Spleen (tissue), 11 donors: Measurements from ENCODE around the gene MICAL2. TPM values are rescaled to one million over a fixed set of nuclear protein-coding genes. Genes with fewer than 3 reads are reported as not detected.

ENCODE experiments used
- DNase-seq: peaks from one replicate; pipeline ENCODE4 v3.0.0-alpha.2; 2020
- H3K27ac ChIP-seq, 8 donors: fragments of 200-600 bp; sonication (generic) in 7 of 8; 1 replicate in 4 of 8; 2 replicates in 4 of 8; pipeline versions ENCODE4 v1.5.0 to v1.8.0; 2016 to 2021; ENCODE audit warnings: inconsistent platforms in 4 of 8, mild to moderate bottlenecking in 4 of 8, moderate library complexity in 1 of 8
- H3K27me3 ChIP-seq, 7 donors: fragments of 200-600 bp; sonication (generic) in 6 of 7; replicated peaks in 1 of 7; 1 replicate in 4 of 7; 2 replicates in 3 of 7; pipeline versions ENCODE4 v1.5.0 to v1.8.0; 2016 to 2021; ENCODE audit warnings: inconsistent platforms in 3 of 7, mild to moderate bottlenecking in 1 of 7
- H3K36me3 ChIP-seq, 6 donors: fragments of 200-600 bp; sonication (generic) in 5 of 6; 1 replicate in 4 of 6; 2 replicates in 2 of 6; pipeline versions ENCODE4 v1.5.0 to v1.8.0; 2016 to 2021; ENCODE audit warnings: inconsistent platforms in 2 of 6
- H3K4me1 ChIP-seq, 6 donors: fragments of 200-600 bp; sonication (generic) in 5 of 6; 1 replicate in 3 of 6; 2 replicates in 3 of 6; pipeline versions ENCODE4 v1.5.0 to v1.8.0; 2016 to 2021; ENCODE audit warnings: inconsistent platforms in 3 of 6
- H3K4me3 ChIP-seq, 8 donors: fragments of 200-600 bp; sonication (generic) in 7 of 8; 1 replicate in 4 of 8; 2 replicates in 4 of 8; pipeline versions ENCODE4 v1.5.0 to v1.8.0; 2016 to 2021; ENCODE audit warnings: inconsistent platforms in 4 of 8, mild to moderate bottlenecking in 4 of 8, moderate library complexity in 2 of 8
- H3K9me3 ChIP-seq, 8 donors: fragments of 200-600 bp; sonication (generic) in 7 of 8; 1 replicate in 4 of 8; 2 replicates in 4 of 8; pipeline versions ENCODE4 v1.5.0 to v1.8.0; 2016 to 2021; ENCODE audit warnings: inconsistent platforms in 4 of 8
- CTCF ChIP-seq, 11 experiments: fragments of 200-600 bp in 7 of 11; fragments of 450-650 bp in 4 of 11; sonication (generic) in 4 of 11; IDR thresholded peaks in 8 of 11; conservative IDR thresholded peaks in 3 of 11; 1 replicate in 7 of 11; 2 replicates in 4 of 11; pipeline versions ENCODE4 v1.4.0 to v1.8.0; 2016 to 2021; ENCODE audit warnings: antibody characterized with exemption in 11 of 11, inconsistent platforms in 4 of 11, mild to moderate bottlenecking in 1 of 11
- POLR2A ChIP-seq, 3 donors: fragments of 450-650 bp; IDR thresholded peaks; one replicate each; pipeline ENCODE4 v1.5.1; 2017; ENCODE audit warnings: antibody characterized with exemption in 3 of 3, mild to moderate bottlenecking in 1 of 3
- POLR2AphosphoS5 ChIP-seq, 3 donors: sonication (generic); formaldehyde crosslinking; IDR thresholded peaks; one replicate each; pipeline ENCODE4 v1.5.1; 2017; ENCODE audit warnings: antibody characterized with exemption in 3 of 3
- WGBS, 5 donors: extraction: QIAGEN DNeasy Blood & Tissue Kit in 3 of 5; methylation state at CpG; one replicate each; pipeline versions ENCODE4 v1.1.5 to v1.1.7; 2013 to 2018; 5-methylcytosine and 5-hydroxymethylcytosine counted together
- intact Hi-C: fragments of 100-400 bp; cut with DNase I; formaldehyde crosslinking; loops from one replicate; pipeline ENCODE4 v1.15.0; 2023; ENCODE audit warnings: low total_unique reads
- polyA plus RNA-seq, 3 donors: library from polyadenylated mRNA; stranded (reverse); fragments of 200-250 nt; gene quantifications; one replicate each; pipeline ENCODE4 v1.2.1, GENCODE V29; 2013
- total RNA-seq, 7 donors: library from RNA; depleted of rRNA in 3 of 7; stranded (reverse); fragments of >200 nt in 3 of 7; fragmentation: NEBNext Ultra II Directional in 4 of 7; extraction: Animal tissue kit (Norgen Biotek cat#: 25700) in 4 of 7; gene quantifications; one replicate each; pipeline versions ENCODE4 v1.1.0 to v1.2.1, GENCODE V29; 2016 to 2021
- donor health status: healthy with polysubstance abuse.
- donor health status: DM: no; HTN: no; CAD: no; lungs with moderate emphysema.
- donor health status: DM: no; HTN: no; CAD: no.
- donor health status: Bipolar disorder and iron deficiency.
- donor health status: healthy.
- donor health status: DM: no; HTN: no; CAD: no.
- donor health status: DM: yes; HTN: yes; CAD: no.

Gene MICAL2
- total and polyA plus RNA-seq, 10 donors, result 1.9 to 50.8 (median 32.3) TPM

- Histone ChIP-seq H3K4me3 (no peak overlapping the region), H3K36me3 (no peaks in the 10 kb centered on the region), H3K27ac (peak overlapping the region in 2 of 8 donors; percentile 6 to 40), H3K9me3 (no peaks in the 10 kb centered on the region), H3K4me1 (peaks cover 0 to 39% (median 16%) of the 10 kb centered on the region in 6 donors), H3K27me3 (peaks cover 0 to 10% (median 0%) of the 10 kb centered on the region in 7 donors)
- intact Hi-C loops, result loop anchor here (10.0 kb wide), 1 partner anchor 492 kb away; no protein-coding TSS in a partner anchor
- no peak for DNase-seq
- TF ChIP-seq CTCF (IDR thresholded peaks at IDR 0.05 in 8 of 11, conservative IDR thresholded peaks at IDR 0.05 in 3 of 11) (no peak), POLR2AphosphoS5 (IDR thresholded peaks at IDR 0.05) (no peak), POLR2A (IDR thresholded peaks at IDR 0.05) (no peak)
- 84 to 92% (median 89%) methylated on average over 6 of the region's 6 CpGs for WGBS, 5 donors
These were observed 176.2 kb downstream of the MICAL2 start for GRCh38 chr11:12286606-12287005.

- intact Hi-C loops, result loop anchor here (10.0 kb wide), 1 partner anchor 492 kb away; no protein-coding TSS in a partner anchor
- H3K27me3 ChIP-seq, result peaks cover 0 to 7% (median 0%) of the 10 kb centered on the region in 7 donors
- peak overlapping the region in 4 of 8 donors; percentile 6 to 53 (median 39) for H3K27ac ChIP-seq
- H3K9me3 ChIP-seq, result no peaks in the 10 kb centered on the region
- no peak overlapping the region for H3K4me3 ChIP-seq
- TF ChIP-seq POLR2AphosphoS5 (IDR thresholded peaks at IDR 0.05), result no peak
- WGBS, 5 donors, result 26 to 36% (median 32%) methylated on average over 2 of the region's 2 CpGs
- peaks cover 0 to 35% (median 15%) of the 10 kb centered on the region in 6 donors for H3K4me1 ChIP-seq
- no peak for DNase-seq
- H3K36me3 ChIP-seq, result no peaks in the 10 kb centered on the region
These were observed 176.6 kb downstream of the MICAL2 start for GRCh38 chr11:12287009-12287373.

GRCh38 chr11:12287374-12288211, 177.2 kb downstream of the MICAL2 start:
- Histone ChIP-seq H3K27me3 (peaks cover 0 to 1% (median 0%) of the 10 kb centered on the region in 7 donors), H3K36me3 (no peaks in the 10 kb centered on the region), H3K4me1 (peaks cover 0 to 33% (median 14%) of the 10 kb centered on the region in 6 donors), H3K9me3 (no peaks in the 10 kb centered on the region), H3K27ac (peak overlapping the region in 5 of 8 donors; percentile 6 to 53 (median 38)), H3K4me3 (no peak overlapping the region)
- TF ChIP-seq POLR2A (IDR thresholded peaks at IDR 0.05) (no peak), CTCF (IDR thresholded peaks at IDR 0.05 in 8 of 11, conservative IDR thresholded peaks at IDR 0.05 in 3 of 11) (peak in 1 of 11 experiments; percentile 1)
- WGBS, 5 donors, result 74 to 79% (median 78%) methylated on average over 8 to 13 of the region's 13 CpGs
- intact Hi-C loops, result loop anchor here (10.0 kb wide), 1 partner anchor 493 kb away; no protein-coding TSS in a partner anchor
- DNase-seq, result no peak

- 46 to 55% (median 49%) methylated on average over 12 of the region's 12 CpGs for WGBS, 5 donors
- TF ChIP-seq POLR2AphosphoS5 (IDR thresholded peaks at IDR 0.05), result no peak
- TF ChIP-seq POLR2A (IDR thresholded peaks at IDR 0.05), result no peak
- TF ChIP-seq CTCF (IDR thresholded peaks at IDR 0.05 in 8 of 11, conservative IDR thresholded peaks at IDR 0.05 in 3 of 11), result peak; percentile 11 to 81 (median 56)
- intact Hi-C loops, result loop anchor here (10.0 kb wide), 1 partner anchor 494 kb away; no protein-coding TSS in a partner anchor
- H3K27me3 ChIP-seq, result no peaks in the 10 kb centered on the region
- no peaks in the 10 kb centered on the region for H3K36me3 ChIP-seq
- DNase-seq, result no peak
- no peak overlapping the region for H3K4me3 ChIP-seq
- H3K9me3 ChIP-seq, result no peaks in the 10 kb centered on the region
- peak overlapping the region in 3 of 8 donors; percentile 38 to 53 (median 40) for H3K27ac ChIP-seq
- peaks cover 0 to 33% (median 14%) of the 10 kb centered on the region in 6 donors for H3K4me1 ChIP-seq
These were observed 178.0 kb downstream of the MICAL2 start for GRCh38 chr11:12288212-12288930.
